Osteocyte (in vitro differentiated cells): ENCODE measurements around the gene SECTM1. TPM values are rescaled to one million over a fixed set of nuclear protein-coding genes. Genes with fewer than 3 reads are reported as not detected.

Experiments
- DNase-seq: peaks from one replicate; pipeline ENCODE4 v3.0.0; 2021; ENCODE audit warnings: mixed read lengths; ENCODE audit not compliant: unreplicated experiment; ENCODE audit errors: extremely low spot score
- H3K27ac Mint-ChIP-seq: one replicate; pipeline ENCODE4 v1.8.0; 2021; ENCODE audit warnings: mild to moderate bottlenecking, mixed read lengths; ENCODE audit not compliant: unreplicated experiment
- H3K27me3 Mint-ChIP-seq: one replicate; pipeline ENCODE4 v1.8.0; 2021; ENCODE audit warnings: mixed read lengths; ENCODE audit not compliant: unreplicated experiment
- H3K36me3 Mint-ChIP-seq: one replicate; pipeline ENCODE4 v1.8.0; 2021; ENCODE audit warnings: mixed read lengths; ENCODE audit not compliant: unreplicated experiment
- H3K4me1 Mint-ChIP-seq: one replicate; pipeline ENCODE4 v1.8.0; 2021; ENCODE audit warnings: mixed read lengths; ENCODE audit not compliant: unreplicated experiment
- H3K4me3 Mint-ChIP-seq: one replicate; pipeline ENCODE4 v1.8.0; 2021; ENCODE audit warnings: mild to moderate bottlenecking, moderate library complexity, mixed read lengths; ENCODE audit not compliant: unreplicated experiment
- H3K9me3 Mint-ChIP-seq: one replicate; pipeline ENCODE4 v1.8.0; 2021; ENCODE audit warnings: mixed read lengths; ENCODE audit not compliant: unreplicated experiment
- CTCF ChIP-seq: fragments of 200-600 bp; sonication (generic); IDR thresholded peaks from 2 replicates; pipeline ENCODE4 v1.5.0; 2021; ENCODE audit warnings: antibody characterized with exemption, mild to moderate bottlenecking, moderate library complexity
- total RNA-seq: library from RNA; stranded (reverse); gene quantifications from 2 replicates; pipeline ENCODE4 v1.2.1, GENCODE V29; 2021

SECTM1 gene
- total RNA-seq, 1 donor from 2014 or later = 24.1 TPM

GRCh38 chr17:82301916-82302567, 31.5 kb downstream of the SECTM1 start:
- DNase-seq = no peak
- H3K36me3 Mint-ChIP-seq = no peaks in the 10 kb centered on the region
- no peaks in the 10 kb centered on the region for H3K9me3 Mint-ChIP-seq
- no peak overlapping the region for H3K27ac Mint-ChIP-seq
- TF ChIP-seq CTCF = no peak
- H3K27me3 Mint-ChIP-seq = peaks cover 4% of the 10 kb centered on the region
- H3K4me3 Mint-ChIP-seq = no peak overlapping the region
- H3K4me1 Mint-ChIP-seq = peaks cover 29% of the 10 kb centered on the region

- no peak for TF ChIP-seq CTCF
- H3K36me3 Mint-ChIP-seq = no peaks in the 10 kb centered on the region
- H3K4me3 Mint-ChIP-seq = no peak overlapping the region
- DNase-seq = no peak
- peaks cover 35% of the 10 kb centered on the region for H3K4me1 Mint-ChIP-seq
- no peaks in the 10 kb centered on the region for H3K27me3 Mint-ChIP-seq
- H3K27ac Mint-ChIP-seq = no peak overlapping the region
- no peaks in the 10 kb centered on the region for H3K9me3 Mint-ChIP-seq
These were observed 32.2 kb downstream of the SECTM1 start for GRCh38 chr17:82301300-82301915.

GRCh38 chr17:82300707-82301270, 32.8 kb downstream of the SECTM1 start:
- Mint-ChIP-seq H3K9me3 (no peaks in the 10 kb centered on the region), H3K4me3 (no peak overlapping the region), H3K27ac (no peak overlapping the region), H3K27me3 (no peaks in the 10 kb centered on the region), H3K4me1 (peaks cover 35% of the 10 kb centered on the region), H3K36me3 (no peaks in the 10 kb centered on the region)
- peak; percentile 92 for DNase-seq
- TF ChIP-seq CTCF = peak; percentile 74

GRCh38 chr17:82300228-82300627, 33.3 kb downstream of the SECTM1 start:
- Mint-ChIP-seq H3K4me1 (peaks cover 37% of the 10 kb centered on the region), H3K27me3 (peaks cover 4% of the 10 kb centered on the region), H3K9me3 (no peaks in the 10 kb centered on the region), H3K4me3 (no peak overlapping the region), H3K27ac (peak overlapping the region; percentile 14), H3K36me3 (no peaks in the 10 kb centered on the region)
- DNase-seq = no peak
- no peak for TF ChIP-seq CTCF

- no peak for DNase-seq
- Mint-ChIP-seq H3K27ac (no peak overlapping the region), H3K9me3 (no peaks in the 10 kb centered on the region), H3K36me3 (no peaks in the 10 kb centered on the region), H3K4me3 (no peak overlapping the region), H3K27me3 (peaks cover 4% of the 10 kb centered on the region), H3K4me1 (peaks cover 41% of the 10 kb centered on the region)
- TF ChIP-seq CTCF = no peak
These were observed 34.1 kb downstream of the SECTM1 start for GRCh38 chr17:82299452-82299851.
